HL-60/S4 treated with phorbol 12-myristate 13-acetate at 8.2 ng/mL for 4 days and 3 days (cell line): ENCODE measurements around the gene INSC.

Source experiments
- in situ Hi-C: fragments of 300-500 bp; cut with MboI; formaldehyde crosslinking; loops from 2 replicates; pipeline ENCODE4 v1.15.0; 2022; ENCODE audit warnings: low sequenced_read_pairs

The INSC gene

GRCh38 chr11:15182372-15182771, 67.6 kb downstream of the INSC start:
- in situ Hi-C loops: no loop called here

- in situ Hi-C loops: no loop called here
Measured at GRCh38 chr11:15185021-15185420, 70.3 kb downstream of the INSC start.

- in situ Hi-C loops: no loop called here
Measured at GRCh38 chr11:15186146-15186545, 71.4 kb downstream of the INSC start.

GRCh38 chr11:15189189-15189588, 74.5 kb downstream of the INSC start:
- in situ Hi-C loops: no loop called here

GRCh38 chr11:15189641-15190365, 75.1 kb downstream of the INSC start:
- in situ Hi-C loops: no loop called here

- in situ Hi-C loops: no loop called here
Measured at GRCh38 chr11:15190611-15191010, 75.9 kb downstream of the INSC start.

- in situ Hi-C loops: no loop called here
Measured at GRCh38 chr11:15192005-15192556, 77.4 kb downstream of the INSC start.

GRCh38 chr11:15194671-15195415, 80.1 kb downstream of the INSC start:
- in situ Hi-C loops: no loop called here

- in situ Hi-C loops: no loop called here
Measured at GRCh38 chr11:15195454-15196200, 80.9 kb downstream of the INSC start.

GRCh38 chr11:15196704-15197103, 82.0 kb downstream of the INSC start:
- in situ Hi-C loops: no loop called here

GRCh38 chr11:15197696-15198095, 83.0 kb downstream of the INSC start:
- in situ Hi-C loops: no loop called here

GRCh38 chr11:15198284-15198683, 83.6 kb downstream of the INSC start:
- in situ Hi-C loops: no loop called here

GRCh38 chr11:15199693-15200092, 85.0 kb downstream of the INSC start:
- in situ Hi-C loops: no loop called here

GRCh38 chr11:15200696-15201095, 86.0 kb downstream of the INSC start:
- in situ Hi-C loops: no loop called here

- in situ Hi-C loops: no loop called here
Measured at GRCh38 chr11:15201586-15201985, 86.9 kb downstream of the INSC start.

GRCh38 chr11:15202626-15203025, 87.9 kb downstream of the INSC start:
- in situ Hi-C loops: no loop called here

- in situ Hi-C loops: no loop called here
Measured at GRCh38 chr11:15204711-15205110, 90.0 kb downstream of the INSC start.

- in situ Hi-C loops: no loop called here
Measured at GRCh38 chr11:15206791-15207190, 92.1 kb downstream of the INSC start.

GRCh38 chr11:15208378-15209222, 93.9 kb downstream of the INSC start:
- in situ Hi-C loops: no loop called here

- in situ Hi-C loops: no loop called here
Measured at GRCh38 chr11:15212876-15213275, 98.2 kb downstream of the INSC start.
